ENCODE data around the gene STIMATE.

DNA sequence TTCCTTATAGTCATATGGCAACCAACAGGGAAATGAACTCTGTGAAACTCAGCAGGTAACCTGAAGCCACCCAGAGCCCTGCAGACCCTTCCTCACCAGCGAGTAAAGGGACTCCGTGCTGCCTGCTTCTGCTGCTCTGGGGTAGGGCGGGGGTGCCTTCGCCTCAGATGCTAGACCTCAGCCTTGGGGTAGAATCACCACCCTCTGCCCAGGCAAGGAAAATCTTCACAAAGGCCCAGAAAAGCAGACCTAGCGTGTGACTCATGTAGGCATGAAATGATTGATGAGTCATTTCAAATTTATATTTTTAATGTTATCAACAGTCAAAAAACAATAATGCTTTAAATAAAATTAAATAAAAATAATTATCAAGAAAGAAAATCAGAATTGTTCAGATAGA lies 6.6 kb downstream of the STIMATE start:
- TF ChIP-seq, protein P1, sequence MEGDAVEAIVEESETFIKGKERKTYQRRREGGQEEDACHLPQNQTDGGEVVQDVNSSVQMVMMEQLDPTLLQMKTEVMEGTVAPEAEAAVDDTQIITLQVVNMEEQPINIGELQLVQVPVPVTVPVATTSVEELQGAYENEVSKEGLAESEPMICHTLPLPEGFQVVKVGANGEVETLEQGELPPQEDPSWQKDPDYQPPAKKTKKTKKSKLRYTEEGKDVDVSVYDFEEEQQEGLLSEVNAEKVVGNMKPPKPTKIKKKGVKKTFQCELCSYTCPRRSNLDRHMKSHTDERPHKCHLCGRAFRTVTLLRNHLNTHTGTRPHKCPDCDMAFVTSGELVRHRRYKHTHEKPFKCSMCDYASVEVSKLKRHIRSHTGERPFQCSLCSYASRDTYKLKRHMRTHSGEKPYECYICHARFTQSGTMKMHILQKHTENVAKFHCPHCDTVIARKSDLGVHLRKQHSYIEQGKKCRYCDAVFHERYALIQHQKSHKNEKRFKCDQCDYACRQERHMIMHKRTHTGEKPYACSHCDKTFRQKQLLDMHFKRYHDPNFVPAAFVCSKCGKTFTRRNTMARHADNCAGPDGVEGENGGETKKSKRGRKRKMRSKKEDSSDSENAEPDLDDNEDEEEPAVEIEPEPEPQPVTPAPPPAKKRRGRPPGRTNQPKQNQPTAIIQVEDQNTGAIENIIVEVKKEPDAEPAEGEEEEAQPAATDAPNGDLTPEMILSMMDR (IDR thresholded peaks at IDR 0.05) = no peak
- no peak for TF ChIP-seq ZFX (IDR thresholded peaks at IDR 0.05; ENCODE audit: borderline replicate concordance)

Data from 22Rv1 (cell line).